HepG2 (cell line): ENCODE data around the gene TLR2. TPM values are rescaled to one million over a fixed set of nuclear protein-coding genes. Genes with fewer than 3 reads are reported as not detected.

ENCODE experiments used
- ATAC-seq: fragments of 200-7000 bp; cut with Tn5 transposase; 3 replicates; pipeline ENCODE4 v1.9.1; 2020; ENCODE audit warnings: mild to moderate bottlenecking, moderate library complexity
- BruUV-seq: library from RNA; stranded (reverse); fragments of 400-500 nt; replicated peaks from 2 replicates; lab custom pipeline; 2021; lab: Mats Ljungman, UMichigan
- CTCF ChIA-PET: fragments of 300-600 bp; formaldehyde crosslinking; extraction: SDS; loops from one replicate; lab custom pipeline; 2021; ENCODE audit warnings: low total read pairs, inconsistent platforms, low intra/inter-chr PET ratio; lab: Yijun Ruan, JAX
- POLR2A ChIA-PET: fragments of 350-600 bp; sonication (Branson Sonifier 250); formaldehyde crosslinking; loops from one replicate; lab custom pipeline; 2020; ENCODE audit warnings: antibody characterized with exemption, inconsistent platforms; lab: Yijun Ruan, JAX
- DNase-seq: peaks from one replicate; pipeline ENCODE4 v3.0.0-alpha.2; 2015; ENCODE audit warnings: low spot score
- FAIRE-seq: peaks from 3 replicates; lab custom pipeline; 2011; peaks lifted over from hg19 to GRCh38; lab: Jason Lieb, UNC
- H2AFZ ChIP-seq: one replicate; pipeline ENCODE4 v1.6.1; 2011; ENCODE audit warnings: low read length, inconsistent platforms
- H3K27ac ChIP-seq: fragments of 300-600 bp; 3 replicates; pipeline ENCODE4 v1.8.0; 2011; ENCODE audit warnings: mixed run types, mild to moderate bottlenecking, mixed read lengths, low read length, inconsistent platforms; ENCODE audit not compliant: insufficient read depth; ENCODE audit errors: extremely low read length
- H3K27me3 ChIP-seq, 2 experiments: fragments of 200-600 bp in 1 of 2; 2 replicates in 1 of 2; 3 replicates in 1 of 2; pipeline versions ENCODE4 v1.6.0 to v1.8.0; 2011; ENCODE audit warnings: low read length in 2 of 2, mild to moderate bottlenecking in 2 of 2, moderate library complexity in 2 of 2, inconsistent platforms in 1 of 2; ENCODE audit not compliant: insufficient read depth in 2 of 2, control insufficient read depth in 1 of 2
- H3K36me3 ChIP-seq, 2 experiments: fragments of 200-600 bp in 1 of 2; replicated peaks in 1 of 2; 2 replicates in 1 of 2; 3 replicates in 1 of 2; pipeline versions ENCODE4 v1.5.1 to v1.8.0; 2011; ENCODE audit warnings: low read length in 2 of 2, inconsistent platforms in 1 of 2; ENCODE audit not compliant: insufficient read depth in 2 of 2, control insufficient read depth in 1 of 2
- H3K4me1 ChIP-seq: 2 replicates; pipeline ENCODE4 v1.5.1; 2012; ENCODE audit warnings: low read length, inconsistent platforms; ENCODE audit not compliant: insufficient read depth
- H3K4me2 ChIP-seq: 2 replicates; pipeline ENCODE4 v1.6.0; 2011; ENCODE audit warnings: low read depth, low read length, inconsistent platforms
- H3K4me3 ChIP-seq, 3 experiments: fragments of 200-600 bp in 1 of 3; sonication (generic), shearing (Covaris generic) in 1 of 3; replicated peaks in 1 of 3; 2 replicates each; pipeline ENCODE4 v1.5.1; 2011 to 2016; ENCODE audit warnings: low read length in 3 of 3, inconsistent platforms in 2 of 3, low read depth in 2 of 3, mild to moderate bottlenecking in 2 of 3, control low read depth in 1 of 3, mixed read lengths in 1 of 3; ENCODE audit not compliant: insufficient read depth in 1 of 3
- H3K79me2 ChIP-seq: one replicate; pipeline ENCODE4 v1.6.1; 2011; ENCODE audit warnings: low read length, inconsistent platforms; ENCODE audit not compliant: insufficient read depth
- H3K9ac ChIP-seq: 2 replicates; pipeline ENCODE4 v1.6.0; 2011; ENCODE audit warnings: mild to moderate bottlenecking, low read depth, low read length, inconsistent platforms; ENCODE audit not compliant: insufficient read depth
- H3K9me3 ChIP-seq: 2 replicates; pipeline ENCODE4 v1.5.1; 2012; ENCODE audit warnings: mild to moderate bottlenecking, low read length
- H4K20me1 ChIP-seq: 2 replicates; pipeline ENCODE4 v1.6.0; 2011; ENCODE audit warnings: inconsistent platforms, mild to moderate bottlenecking, low read length, moderate library complexity; ENCODE audit not compliant: insufficient read depth
- HNF4G ChIP-seq, 2 experiments: sonication (generic) in 1 of 2; formaldehyde crosslinking in 1 of 2; IDR thresholded peaks; 2 replicates each; pipeline versions ENCODE4 v1.4.0 to v1.6.1; 2011 to 2020; ENCODE audit warnings: borderline replicate concordance in 2 of 2, low read depth in 2 of 2, mild to moderate bottlenecking in 2 of 2, low read length in 1 of 2, missing genetic modification reagents in 1 of 2, moderate library complexity in 1 of 2
- MAZ ChIP-seq, 2 experiments: sonication (generic) in 1 of 2; formaldehyde crosslinking in 1 of 2; IDR thresholded peaks; 2 replicates each; pipeline versions ENCODE4 v1.5.0 to v1.6.1; 2012 to 2020; ENCODE audit warnings: low read depth in 2 of 2, mild to moderate bottlenecking in 2 of 2, borderline replicate concordance in 1 of 2, improper control_type of control experiment in 1 of 2, low read length in 1 of 2, missing genetic modification reagents in 1 of 2, moderate library complexity in 1 of 2
- NCOR1 ChIP-seq: fragments of 200-600 bp; sonication (generic); IDR thresholded peaks from 2 replicates; pipeline ENCODE4 v1.7.0; 2017; ENCODE audit warnings: antibody characterized with exemption, low read length, borderline replicate concordance
- NFATC3 ChIP-seq: sonication (generic); formaldehyde crosslinking; IDR thresholded peaks from 2 replicates; pipeline ENCODE4 v1.5.1; 2020; ENCODE audit warnings: mild to moderate bottlenecking, missing genetic modification reagents
- POLR2AphosphoS5 ChIP-seq: IDR thresholded peaks from 2 replicates; pipeline ENCODE4 v1.6.1; 2012; ENCODE audit warnings: low read depth, low read length
- RBFOX2 ChIP-seq: fragments of 200-400 bp; formaldehyde crosslinking; IDR thresholded peaks from 2 replicates; pipeline ENCODE4 v1.6.1; 2017; ENCODE audit warnings: low read depth, mild to moderate bottlenecking, low read length
- SKI ChIP-seq: fragments of 450-650 bp; IDR thresholded peaks from one replicate; pipeline ENCODE4 v1.6.1; 2018; ENCODE audit warnings: mild to moderate bottlenecking; ENCODE audit not compliant: partially characterized antibody
- TCF12 ChIP-seq, 2 experiments: fragments of 450-650 bp in 1 of 2; sonication (generic) in 1 of 2; formaldehyde crosslinking in 1 of 2; IDR thresholded peaks; 2 replicates each; pipeline versions ENCODE4 v1.6.1 to v1.8.0; 2017 to 2022; ENCODE audit warnings: antibody characterized with exemption in 1 of 2, mild to moderate bottlenecking in 1 of 2, missing genetic modification reagents in 1 of 2, moderate library complexity in 1 of 2
- WGBS: methylation state at CpG from one replicate; pipeline ENCODE4 v1.1.6; 2017; ENCODE audit warnings: low lambda C conversion rate; 5-methylcytosine and 5-hydroxymethylcytosine counted together
- in situ Hi-C: cut with HindIII; loops from 2 replicates; pipeline ENCODE4 v1.10.0; 2017; ENCODE audit warnings: low pct_unique_long_range_greater_than_20kb; ENCODE audit not compliant: extremely low pct_ligation_motif_present
- intact Hi-C: fragments of 100-400 bp; cut with micrococcal nuclease; formaldehyde crosslinking; loops from one replicate; pipeline ENCODE4 v1.10.0; 2022; ENCODE audit not compliant: unreplicated experiment
- polyA plus RNA-seq, 8 experiments: library from polyadenylated mRNA; depleted of rRNA in 3 of 8; stranded (reverse) in 7 of 8; unstranded in 1 of 8; fragments of >200 nt; fragmentation: Illumina TruSeq in 4 of 8; extraction: Trizol in 4 of 8; gene quantifications; 2 replicates each; pipeline versions ENCODE4 v1.2.1 to v1.2.3, GENCODE V29; 2011 to 2016; ENCODE audit warnings: low read depth in 4 of 8, missing spikeins in 1 of 8, mixed read lengths in 1 of 8; ENCODE audit not compliant: insufficient read depth in 1 of 8
- total RNA-seq, 5 experiments: library from RNA; depleted of rRNA; stranded (reverse); fragments of >200 nt; fragmentation: Illumina TruSeq; extraction: Trizol; gene quantifications; 2 replicates each; pipeline ENCODE4 v1.2.3, GENCODE V29; 2016; ENCODE audit warnings: low read depth in 1 of 5

The TLR2 gene
- total and polyA plus RNA-seq, 2 of the 13 experiments (the other 11 are each of a cell fraction or from before 2014, with no cell fraction given): 0.63 to 0.73 TPM

DNA sequence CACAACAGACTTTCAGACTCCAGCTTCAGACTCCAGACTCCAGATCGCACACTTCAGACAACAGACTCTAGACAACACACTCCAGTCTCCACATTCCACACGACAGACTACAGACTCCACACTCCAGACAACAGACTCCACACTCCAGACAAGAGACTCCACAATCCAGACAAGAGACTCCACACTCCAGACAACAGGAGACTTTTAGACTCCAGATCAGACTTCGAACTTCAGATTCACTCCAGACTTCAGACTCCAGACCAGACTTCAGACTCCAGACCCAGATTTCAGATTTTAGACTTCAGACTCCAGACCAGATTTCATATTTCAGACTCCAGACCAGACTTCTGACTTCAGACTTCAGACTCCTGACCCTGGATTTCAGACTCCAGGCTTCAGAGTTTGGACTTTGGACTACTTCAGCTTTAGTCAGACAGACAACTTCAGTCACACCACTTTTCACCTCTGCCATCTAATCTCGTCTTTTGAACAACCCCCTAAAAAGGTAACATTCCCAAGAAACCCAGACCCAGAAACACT, 29.0 kb upstream of the TLR2 start:
- H3K27ac ChIP-seq: no peak overlapping the region
- DNase-seq (peak; percentile 6), FAIRE-seq (no peak), ATAC-seq (no peak)
- ChIA-PET POLR2A (no interaction called here), CTCF (no interaction called here)
- H3K4me1 ChIP-seq: no peaks in the 10 kb centered on the region
- no peak overlapping the region for H3K4me3 ChIP-seq
- H2AFZ ChIP-seq: no peak overlapping the region
- H3K27me3 ChIP-seq: 0 out of 5 replicates have a peak, but pooled peaks cover 0 to 4% of the 10 kb centered on the region in 2 experiments
- no peaks in the 10 kb centered on the region for H3K79me2 ChIP-seq
- no peak overlapping the region for H3K9ac ChIP-seq
- in situ Hi-C loops: no loop called here
- no peaks in the 10 kb centered on the region for H3K9me3 ChIP-seq
- no peaks in the 10 kb centered on the region for H4K20me1 ChIP-seq
- BruUV-seq: no TSS peak
- TF ChIP-seq SKI (peak; percentile 24), TCF12 (IDR thresholded peaks at IDR 0.05) (no peak), TCF12 (CRISPR knock-in tag; IDR thresholded peaks at IDR 0.05) (no peak), NFATC3 (no peak), NCOR1 (peak; percentile 83), HNF4G (IDR thresholded peaks at IDR 0.05; ENCODE audit: borderline replicate concordance, low read depth, low read length) (peak; percentile 18; the same call in 1 of the 2 replicates), HNF4G (CRISPR knock-in tag; IDR thresholded peaks at IDR 0.05; ENCODE audit: borderline replicate concordance, low read depth) (no peak)
- TF ChIP-seq, all 625 proteins: peak for 3
- 35% methylated on average over 4 of the region's 4 CpGs for WGBS
- H3K36me3 ChIP-seq: no peaks in the 10 kb centered on the region
- intact Hi-C loops: no loop called here
- no peak overlapping the region for H3K4me2 ChIP-seq

DNA sequence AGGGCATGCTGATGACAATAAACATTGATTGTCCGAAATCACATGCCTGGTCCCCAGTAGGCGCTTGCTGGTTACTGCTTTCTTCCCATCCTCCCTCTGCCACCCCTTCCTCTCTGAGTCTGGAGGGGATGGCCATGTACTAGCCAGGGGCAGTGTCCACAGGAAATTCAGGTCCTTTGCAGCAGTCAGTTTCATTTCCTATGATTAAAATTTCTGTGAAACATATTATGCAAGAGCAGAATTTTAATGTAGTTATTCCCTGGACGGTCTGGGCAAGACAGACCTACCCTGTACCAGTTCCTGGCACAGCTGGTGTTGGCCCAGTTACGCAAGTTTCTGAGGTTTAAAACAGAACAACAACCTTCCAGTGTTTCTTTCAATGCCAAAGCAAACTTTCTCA, 28.2 kb upstream of the TLR2 start:
- intact Hi-C loops: no loop called here
- CTCF ChIA-PET: no interaction called here
- in situ Hi-C loops: no loop called here
- TF ChIP-seq POLR2AphosphoS5 (no peak), RBFOX2 (no peak), MAZ (IDR thresholded peaks at IDR 0.05; ENCODE audit: borderline replicate concordance, low read depth, low read length) (no peak), MAZ (CRISPR knock-in tag; IDR thresholded peaks at IDR 0.05; ENCODE audit: low read depth) (no peak)
- H3K4me2 ChIP-seq: no peak overlapping the region
- POLR2A ChIA-PET: no interaction called here
- H3K27ac ChIP-seq: no peak overlapping the region
- H3K9ac ChIP-seq: no peak overlapping the region
- no peaks in the 10 kb centered on the region for H3K4me1 ChIP-seq
- BruUV-seq: no TSS peak
- 0 out of 5 replicates have a peak, but pooled peaks cover 0 to 4% of the 10 kb centered on the region in 2 experiments for H3K27me3 ChIP-seq
- no peaks in the 10 kb centered on the region for H4K20me1 ChIP-seq
- no peaks in the 10 kb centered on the region for H3K36me3 ChIP-seq
- no peak overlapping the region for H2AFZ ChIP-seq
- WGBS: 36% methylated on average over 4 of the region's 4 CpGs
- H3K9me3 ChIP-seq: no peaks in the 10 kb centered on the region
- no peak for FAIRE-seq
- DNase-seq: no peak
- no peaks in the 10 kb centered on the region for H3K79me2 ChIP-seq
- no peak overlapping the region for H3K4me3 ChIP-seq
- no peak for ATAC-seq
